Loucy (cell line): ENCODE data around the gene AKR1A1.

Experiments
- H2AFZ ChIP-seq: fragments of 200-600 bp; sonication (generic); 2 replicates; pipeline ENCODE4 v1.6.0; 2016; ENCODE audit warnings: antibody characterized with exemption, mild to moderate bottlenecking, low read length, moderate library complexity
- H3F3A ChIP-seq: fragments of 200-600 bp; 2 replicates; pipeline ENCODE4 v1.6.0; 2016; ENCODE audit warnings: antibody characterized with exemption, low read depth, mild to moderate bottlenecking
- H3K27me3 ChIP-seq: fragments of 200-600 bp; sonication (generic); 2 replicates; pipeline ENCODE4 v1.6.1; 2014; ENCODE audit warnings: low read length, mild to moderate bottlenecking; ENCODE audit not compliant: insufficient read depth, poor library complexity, severe bottlenecking
- H3K36me3 ChIP-seq: fragments of 200-600 bp; sonication (generic); 2 replicates; pipeline ENCODE4 v1.6.1; 2016; ENCODE audit warnings: low read length; ENCODE audit not compliant: insufficient read depth
- H3K4me1 ChIP-seq: fragments of 200-600 bp; sonication (generic); 2 replicates; pipeline ENCODE4 v1.5.1; 2014; ENCODE audit warnings: low read length, mild to moderate bottlenecking; ENCODE audit not compliant: insufficient read depth, poor library complexity, severe bottlenecking
- H3K4me2 ChIP-seq: fragments of 200-600 bp; sonication (generic); 2 replicates; pipeline ENCODE4 v1.6.0; 2014; ENCODE audit warnings: antibody characterized with exemption, low read length, low read depth, mild to moderate bottlenecking; ENCODE audit not compliant: poor library complexity, severe bottlenecking
- H3K4me3 ChIP-seq: fragments of 200-600 bp; sonication (generic); 2 replicates; pipeline ENCODE4 v1.5.1; 2014; ENCODE audit warnings: low read length, mild to moderate bottlenecking, mixed read lengths; ENCODE audit not compliant: poor library complexity, severe bottlenecking
- H3K79me2 ChIP-seq: fragments of 200-600 bp; sonication (generic); 2 replicates; pipeline ENCODE4 v1.6.1; 2014; ENCODE audit warnings: low read length; ENCODE audit not compliant: insufficient read depth
- H3K9ac ChIP-seq: fragments of 200-600 bp; sonication (generic); 2 replicates; pipeline ENCODE4 v1.6.0; 2014; ENCODE audit warnings: mild to moderate bottlenecking, low read depth, low read length, moderate library complexity; ENCODE audit not compliant: poor library complexity, severe bottlenecking
- H3K9me2 ChIP-seq: fragments of 200-600 bp; sonication (generic); replicated peaks from 2 replicates; pipeline ENCODE4 v1.6.1; 2016; ENCODE audit warnings: low read depth, low read length, mixed read lengths
- H3K9me3 ChIP-seq: fragments of 200-600 bp; sonication (generic); 2 replicates; pipeline ENCODE4 v1.6.1; 2014; ENCODE audit warnings: mild to moderate bottlenecking, antibody characterized with exemption, low read length, low read depth; ENCODE audit not compliant: insufficient read depth
- H4K20me1 ChIP-seq: fragments of 200-600 bp; sonication (generic); 2 replicates; pipeline ENCODE4 v1.6.0; 2014; ENCODE audit warnings: antibody characterized with exemption, low read length, mild to moderate bottlenecking; ENCODE audit not compliant: insufficient read depth, poor library complexity, severe bottlenecking
- CTCF ChIP-seq: fragments of 200-600 bp; sonication (generic); conservative IDR thresholded peaks from 2 replicates; pipeline ENCODE4 v1.5.1; 2014; ENCODE audit warnings: mild to moderate bottlenecking, antibody characterized with exemption, low read length
- EZH2phosphoT487 ChIP-seq: fragments of 200-600 bp; IDR thresholded peaks from 2 replicates; pipeline ENCODE4 v1.6.1; 2018; ENCODE audit warnings: antibody characterized with exemption, mild to moderate bottlenecking, moderate library complexity, borderline replicate concordance

The AKR1A1 gene

GRCh38 chr1:45550401-45551351 lies at the start of gene AKR1A1:
TSS of gene AKR1A1 (plus strand) at chr1:45550826. CDS start at chr1:45561795, 10,969 bp downstream.
- peak within 1 kb of the TSS; percentile 92 for H3K9ac ChIP-seq
- H3K36me3 ChIP-seq: 0 out of 2 replicates have a peak, but pooled peaks cover 3% of the 10 kb centered on the region
- H3K79me2 ChIP-seq: peaks cover 59% of the 10 kb centered on the region
- H3F3A ChIP-seq: no peaks in the 10 kb centered on the region; the same call in 1 of the 2 replicates
- TF ChIP-seq EZH2phosphoT487 (no peak), CTCF (no peak)
- peak within 1 kb of the TSS; percentile 100 for H3K4me2 ChIP-seq
- H3K4me3 ChIP-seq: peak within 1 kb of the TSS; percentile 78
- H4K20me1 ChIP-seq: peaks cover 38% of the 10 kb centered on the region
- no peaks in the 10 kb centered on the region for H3K9me3 ChIP-seq
- peak within 1 kb of the TSS; percentile 91 for H2AFZ ChIP-seq
- no peaks in the 10 kb centered on the region for H3K9me2 ChIP-seq
- H3K4me1 ChIP-seq: peaks cover 28% of the 10 kb centered on the region
- H3K27me3 ChIP-seq: no peaks in the 10 kb centered on the region

GRCh38 chr1:45501505-45501859 lies 49.1 kb upstream of the AKR1A1 start:
- peak overlapping the region; percentile 86 for H3K4me2 ChIP-seq

More at GRCh38 chr1:45501505-45501859, 49.1 kb upstream of the AKR1A1 start:
- no peaks in the 10 kb centered on the region for H3K9me3 ChIP-seq
- H3K9ac ChIP-seq: peak overlapping the region; percentile 72
- H3K27me3 ChIP-seq: no peaks in the 10 kb centered on the region
- peaks cover 8% of the 10 kb centered on the region; the same call in 1 of the 2 replicates for H3K79me2 ChIP-seq
- no peak overlapping the region for H2AFZ ChIP-seq
- peak overlapping the region; percentile 82 for H3K4me3 ChIP-seq
- no peaks in the 10 kb centered on the region for H3K36me3 ChIP-seq
- no peaks in the 10 kb centered on the region for H4K20me1 ChIP-seq
- TF ChIP-seq CTCF (no peak), EZH2phosphoT487 (no peak)
- H3F3A ChIP-seq: no peaks in the 10 kb centered on the region
- H3K4me1 ChIP-seq: peaks cover 26% of the 10 kb centered on the region
- no peaks in the 10 kb centered on the region for H3K9me2 ChIP-seq
